WTC11 (cell line): ENCODE data around the gene TTLL9. TPM values are rescaled to one million over a fixed set of nuclear protein-coding genes. Genes with fewer than 3 reads are reported as not detected.

Experiments
- ATAC-seq: fragments of 200-7000 bp; cut with Tn5 transposase; 2 replicates; pipeline ENCODE4 v1.10.0; 2021; ENCODE audit warnings: mild to moderate bottlenecking, moderate library complexity
- CTCF ChIA-PET: fragments of 300-600 bp; sonication (Branson Sonifier 250); formaldehyde crosslinking; loops from one replicate; lab custom pipeline; 2021; ENCODE audit warnings: antibody characterized with exemption; lab: Charles Lee
- POLR2A ChIA-PET: fragments of 350-600 bp; sonication (Branson Sonifier 250); formaldehyde crosslinking; loops from one replicate; lab custom pipeline; 2021; ENCODE audit warnings: antibody characterized with exemption; lab: Charles Lee
- DNase-seq: peaks from one replicate; pipeline ENCODE4 v3.0.0; 2021; ENCODE audit warnings: low spot score
- H3K27ac Mint-ChIP-seq: 2 replicates; pipeline ENCODE4 v1.8.0; 2021; ENCODE audit warnings: mixed read lengths
- H3K27me3 Mint-ChIP-seq: 2 replicates; pipeline ENCODE4 v1.8.0; 2021; ENCODE audit warnings: low read depth, mild to moderate bottlenecking, moderate library complexity, mixed read lengths
- H3K36me3 Mint-ChIP-seq: 2 replicates; pipeline ENCODE4 v1.8.0; 2021; ENCODE audit warnings: mixed read lengths
- H3K4me1 Mint-ChIP-seq: 2 replicates; pipeline ENCODE4 v1.8.0; 2022; ENCODE audit warnings: mixed read lengths
- H3K4me3 Mint-ChIP-seq: 2 replicates; pipeline ENCODE4 v1.8.0; 2021; ENCODE audit warnings: mild to moderate bottlenecking, moderate library complexity, mixed read lengths
- H3K9me3 Mint-ChIP-seq: 2 replicates; pipeline ENCODE4 v1.8.0; 2021; ENCODE audit warnings: mixed read lengths
- CBFB ChIP-seq: sonication (generic); formaldehyde crosslinking; IDR thresholded peaks from 2 replicates; pipeline ENCODE4 v1.8.1; 2022; ENCODE audit warnings: mild to moderate bottlenecking, low read depth, missing genetic modification reagents
- FOXJ3 ChIP-seq: sonication (generic); formaldehyde crosslinking; IDR thresholded peaks from 2 replicates; pipeline ENCODE4 v1.9.0; 2021; ENCODE audit warnings: missing genetic modification reagents, mild to moderate bottlenecking, borderline replicate concordance
- FOXP1 ChIP-seq: sonication (generic); formaldehyde crosslinking; IDR thresholded peaks from 2 replicates; pipeline ENCODE4 v1.8.0; 2022; ENCODE audit warnings: missing genetic modification reagents, mild to moderate bottlenecking, moderate library complexity, borderline replicate concordance
- HMGA2 ChIP-seq: fragments of 250-450 bp; sonication (Bioruptor Pico); IDR thresholded peaks from 2 replicates; pipeline ENCODE4 v1.4.0; 2021; ENCODE audit warnings: mild to moderate bottlenecking, moderate library complexity
- JUN ChIP-seq: sonication (generic); formaldehyde crosslinking; IDR thresholded peaks from 2 replicates; pipeline ENCODE4 v1.8.0; 2023; ENCODE audit warnings: mild to moderate bottlenecking, missing genetic modification reagents
- OVOL2 ChIP-seq: fragments of 250-450 bp; sonication (Bioruptor Pico); IDR thresholded peaks from 2 replicates; pipeline ENCODE4 v1.9.0; 2021; ENCODE audit warnings: mild to moderate bottlenecking, borderline replicate concordance
- PRRX2 ChIP-seq: fragments of 250-450 bp; sonication (Bioruptor Pico); IDR thresholded peaks from 2 replicates; pipeline ENCODE4 v1.8.0; 2021; ENCODE audit warnings: mild to moderate bottlenecking
- RELA ChIP-seq: sonication (generic); formaldehyde crosslinking; IDR thresholded peaks from 2 replicates; pipeline ENCODE4 v1.8.1; 2022; ENCODE audit warnings: missing genetic modification reagents, mild to moderate bottlenecking, borderline replicate concordance
- RORB ChIP-seq: fragments of 250-450 bp; sonication (Bioruptor Pico); IDR thresholded peaks from 2 replicates; pipeline ENCODE4 v1.9.0; 2021; ENCODE audit warnings: mild to moderate bottlenecking
- SP1 ChIP-seq: sonication (generic); formaldehyde crosslinking; conservative IDR thresholded peaks from 2 replicates; pipeline ENCODE4 v1.8.1; 2022; ENCODE audit warnings: missing genetic modification reagents
- TCF7 ChIP-seq: sonication (generic); formaldehyde crosslinking; IDR thresholded peaks from 2 replicates; pipeline ENCODE4 v1.8.0; 2022; ENCODE audit warnings: mild to moderate bottlenecking, low read depth, missing genetic modification reagents, moderate library complexity
- TP53 ChIP-seq: sonication (generic); formaldehyde crosslinking; IDR thresholded peaks from 2 replicates; pipeline ENCODE4 v1.8.1; 2023; ENCODE audit warnings: mild to moderate bottlenecking, missing genetic modification reagents
- ZBTB21 ChIP-seq: sonication (generic); formaldehyde crosslinking; IDR thresholded peaks from 2 replicates; pipeline ENCODE4 v1.8.1; 2023; ENCODE audit warnings: mild to moderate bottlenecking, missing genetic modification reagents, borderline replicate concordance
- ZNF416 ChIP-seq: fragments of 250-450 bp; sonication (Bioruptor Pico); IDR thresholded peaks from 2 replicates; pipeline ENCODE4 v1.9.0; 2021; ENCODE audit warnings: mild to moderate bottlenecking, inconsistent platforms
- ZNF423 ChIP-seq: fragments of 250-450 bp; sonication (Bioruptor Pico); IDR thresholded peaks from 2 replicates; pipeline ENCODE4 v2.1.2; 2022; ENCODE audit warnings: mild to moderate bottlenecking, moderate library complexity
- total RNA-seq: library from RNA; stranded (reverse); gene quantifications from 3 replicates; pipeline ENCODE4 v1.2.3, GENCODE V29; 2021
- TF ChIP-seq, protein P1 (sequence below): sonication (generic); formaldehyde crosslinking; IDR thresholded peaks from 2 replicates; pipeline ENCODE4 v1.8.1; 2023; ENCODE audit warnings: mild to moderate bottlenecking, moderate library complexity, missing genetic modification reagents
- TF ChIP-seq, protein P2 (sequence below): sonication (generic); formaldehyde crosslinking; IDR thresholded peaks from 2 replicates; pipeline ENCODE4 v1.8.0; 2022; ENCODE audit warnings: mild to moderate bottlenecking, missing genetic modification reagents
- TF ChIP-seq, protein P3 (sequence below): sonication (generic); formaldehyde crosslinking; IDR thresholded peaks from 2 replicates; pipeline ENCODE4 v1.8.1; 2023; ENCODE audit warnings: mild to moderate bottlenecking, missing genetic modification reagents, moderate library complexity
- TF ChIP-seq, protein P4 (sequence below): sonication (generic); formaldehyde crosslinking; IDR thresholded peaks from 2 replicates; pipeline ENCODE4 v1.8.0; 2022; ENCODE audit warnings: missing genetic modification reagents
- TF ChIP-seq, protein P5 (sequence below): sonication (generic); formaldehyde crosslinking; IDR thresholded peaks from 2 replicates; pipeline ENCODE4 v1.8.1; 2022; ENCODE audit warnings: mild to moderate bottlenecking, missing genetic modification reagents, moderate library complexity, borderline replicate concordance
- TF ChIP-seq, protein P6 (sequence below): sonication (generic); formaldehyde crosslinking; IDR thresholded peaks from 2 replicates; pipeline ENCODE4 v1.8.0; 2023; ENCODE audit warnings: missing genetic modification reagents, mild to moderate bottlenecking, borderline replicate concordance

The TTLL9 gene
- total RNA-seq, 1 experiment from 2014 or later: not detected

DNA sequence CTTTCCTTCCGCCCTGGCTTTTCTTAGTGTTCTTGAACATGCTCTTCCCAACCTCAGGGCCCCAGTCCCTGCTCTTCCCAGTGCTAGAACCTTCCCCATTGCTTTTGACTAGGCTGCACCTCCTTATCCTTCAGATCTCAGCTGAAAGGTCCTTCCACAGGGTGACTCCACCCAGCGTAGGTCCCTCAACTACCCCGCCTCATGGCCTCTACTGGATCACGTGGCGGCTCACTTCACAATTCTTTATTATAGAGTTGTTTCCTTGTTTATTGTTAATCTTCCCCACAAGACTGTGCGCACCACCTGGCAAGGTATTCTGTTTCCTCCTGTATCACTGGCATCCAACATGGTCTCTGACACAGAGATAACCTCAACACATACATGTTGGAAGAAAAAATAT lies 31.2 kb downstream of the TTLL9 start:
- H3K27me3 Mint-ChIP-seq: no peaks in the 10 kb centered on the region
- DNase-seq (no peak), ATAC-seq (no peak)
- no peaks in the 10 kb centered on the region for H3K36me3 Mint-ChIP-seq
- TF ChIP-seq, protein P1, sequence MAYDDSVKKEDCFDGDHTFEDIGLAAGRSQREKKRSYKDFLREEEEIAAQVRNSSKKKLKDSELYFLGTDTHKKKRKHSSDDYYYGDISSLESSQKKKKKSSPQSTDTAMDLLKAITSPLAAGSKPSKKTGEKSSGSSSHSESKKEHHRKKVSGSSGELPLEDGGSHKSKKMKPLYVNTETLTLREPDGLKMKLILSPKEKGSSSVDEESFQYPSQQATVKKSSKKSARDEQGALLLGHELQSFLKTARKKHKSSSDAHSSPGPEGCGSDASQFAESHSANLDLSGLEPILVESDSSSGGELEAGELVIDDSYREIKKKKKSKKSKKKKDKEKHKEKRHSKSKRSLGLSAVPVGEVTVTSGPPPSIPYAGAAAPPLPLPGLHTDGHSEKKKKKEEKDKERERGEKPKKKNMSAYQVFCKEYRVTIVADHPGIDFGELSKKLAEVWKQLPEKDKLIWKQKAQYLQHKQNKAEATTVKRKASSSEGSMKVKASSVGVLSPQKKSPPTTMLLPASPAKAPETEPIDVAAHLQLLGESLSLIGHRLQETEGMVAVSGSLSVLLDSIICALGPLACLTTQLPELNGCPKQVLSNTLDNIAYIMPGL (CRISPR knock-in tag): no peak
- TF ChIP-seq, protein P2, sequence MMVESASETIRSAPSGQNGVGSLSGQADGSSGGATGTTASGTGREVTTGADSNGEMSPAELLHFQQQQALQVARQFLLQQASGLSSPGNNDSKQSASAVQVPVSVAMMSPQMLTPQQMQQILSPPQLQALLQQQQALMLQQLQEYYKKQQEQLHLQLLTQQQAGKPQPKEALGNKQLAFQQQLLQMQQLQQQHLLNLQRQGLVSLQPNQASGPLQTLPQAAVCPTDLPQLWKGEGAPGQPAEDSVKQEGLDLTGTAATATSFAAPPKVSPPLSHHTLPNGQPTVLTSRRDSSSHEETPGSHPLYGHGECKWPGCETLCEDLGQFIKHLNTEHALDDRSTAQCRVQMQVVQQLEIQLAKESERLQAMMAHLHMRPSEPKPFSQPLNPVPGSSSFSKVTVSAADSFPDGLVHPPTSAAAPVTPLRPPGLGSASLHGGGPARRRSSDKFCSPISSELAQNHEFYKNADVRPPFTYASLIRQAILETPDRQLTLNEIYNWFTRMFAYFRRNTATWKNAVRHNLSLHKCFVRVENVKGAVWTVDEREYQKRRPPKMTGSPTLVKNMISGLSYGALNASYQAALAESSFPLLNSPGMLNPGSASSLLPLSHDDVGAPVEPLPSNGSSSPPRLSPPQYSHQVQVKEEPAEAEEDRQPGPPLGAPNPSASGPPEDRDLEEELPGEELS (CRISPR knock-in tag): no peak
- TF ChIP-seq FOXJ3 (CRISPR knock-in tag) (no peak), TCF7 (CRISPR knock-in tag) (no peak), PRRX2 (CRISPR knock-in tag) (no peak), ZBTB21 (CRISPR knock-in tag) (no peak), JUN (CRISPR knock-in tag) (no peak), SP1 (CRISPR knock-in tag) (no peak), ZNF423 (CRISPR knock-in tag) (no peak), ZNF416 (no peak)
- TF ChIP-seq, protein P3, sequence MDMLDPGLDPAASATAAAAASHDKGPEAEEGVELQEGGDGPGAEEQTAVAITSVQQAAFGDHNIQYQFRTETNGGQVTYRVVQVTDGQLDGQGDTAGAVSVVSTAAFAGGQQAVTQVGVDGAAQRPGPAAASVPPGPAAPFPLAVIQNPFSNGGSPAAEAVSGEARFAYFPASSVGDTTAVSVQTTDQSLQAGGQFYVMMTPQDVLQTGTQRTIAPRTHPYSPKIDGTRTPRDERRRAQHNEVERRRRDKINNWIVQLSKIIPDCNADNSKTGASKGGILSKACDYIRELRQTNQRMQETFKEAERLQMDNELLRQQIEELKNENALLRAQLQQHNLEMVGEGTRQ (CRISPR knock-in tag): no peak
- no peaks in the 10 kb centered on the region for H3K9me3 Mint-ChIP-seq
- H3K27ac Mint-ChIP-seq: no peak overlapping the region
- ChIA-PET CTCF (no interaction called here), POLR2A (no interaction called here)
- no peak overlapping the region for H3K4me3 Mint-ChIP-seq
- peaks cover 14% of the 10 kb centered on the region for H3K4me1 Mint-ChIP-seq

DNA sequence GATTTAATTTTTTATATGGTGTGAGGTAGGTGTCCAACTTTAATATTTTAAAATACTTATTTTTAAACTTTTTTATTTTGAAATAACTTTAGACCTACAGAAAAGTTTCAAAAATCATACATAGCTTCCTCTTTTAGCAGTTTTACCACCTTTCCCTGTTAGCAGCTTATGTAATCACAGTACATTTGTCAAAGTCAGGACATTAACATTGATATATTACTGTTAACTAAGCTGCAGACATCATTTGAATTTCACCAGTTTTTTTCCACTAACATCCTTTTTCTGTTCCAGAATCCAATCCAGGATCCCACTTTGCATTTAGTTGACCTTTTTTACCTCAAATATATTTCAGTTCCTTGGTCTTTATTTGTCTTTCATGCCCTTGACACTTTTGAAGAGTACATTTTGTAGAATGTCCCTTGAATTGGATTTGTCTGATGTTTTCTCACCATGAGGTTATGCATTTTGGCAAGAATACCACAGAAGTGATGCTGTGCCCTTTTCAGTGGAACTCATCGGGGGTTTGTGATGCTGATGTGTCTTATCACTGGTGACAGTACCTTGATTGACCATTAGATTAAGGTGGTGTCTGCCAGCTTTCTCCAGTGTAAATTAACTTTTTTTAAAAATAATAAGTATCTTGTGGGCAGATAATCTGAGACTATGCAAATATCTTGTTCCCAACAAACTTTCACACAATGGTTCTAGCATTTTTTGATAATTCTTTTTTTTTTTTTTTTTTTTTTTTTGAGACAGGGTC lies 33.4 kb downstream of the TTLL9 start:
- Mint-ChIP-seq H3K4me3 (no peak overlapping the region), H3K36me3 (no peaks in the 10 kb centered on the region), H3K27me3 (no peaks in the 10 kb centered on the region), H3K4me1 (peaks cover 8% of the 10 kb centered on the region), H3K27ac (no peak overlapping the region), H3K9me3 (no peaks in the 10 kb centered on the region)
- DNase-seq (no peak), ATAC-seq (no peak)
- ChIA-PET POLR2A (no interaction called here), CTCF (interaction anchor here (0.7 kb wide), 2 partner anchors 57 to 161 kb away, joined by 3 read pairs; no protein-coding TSS in a partner anchor)
- TF ChIP-seq, protein P4, sequence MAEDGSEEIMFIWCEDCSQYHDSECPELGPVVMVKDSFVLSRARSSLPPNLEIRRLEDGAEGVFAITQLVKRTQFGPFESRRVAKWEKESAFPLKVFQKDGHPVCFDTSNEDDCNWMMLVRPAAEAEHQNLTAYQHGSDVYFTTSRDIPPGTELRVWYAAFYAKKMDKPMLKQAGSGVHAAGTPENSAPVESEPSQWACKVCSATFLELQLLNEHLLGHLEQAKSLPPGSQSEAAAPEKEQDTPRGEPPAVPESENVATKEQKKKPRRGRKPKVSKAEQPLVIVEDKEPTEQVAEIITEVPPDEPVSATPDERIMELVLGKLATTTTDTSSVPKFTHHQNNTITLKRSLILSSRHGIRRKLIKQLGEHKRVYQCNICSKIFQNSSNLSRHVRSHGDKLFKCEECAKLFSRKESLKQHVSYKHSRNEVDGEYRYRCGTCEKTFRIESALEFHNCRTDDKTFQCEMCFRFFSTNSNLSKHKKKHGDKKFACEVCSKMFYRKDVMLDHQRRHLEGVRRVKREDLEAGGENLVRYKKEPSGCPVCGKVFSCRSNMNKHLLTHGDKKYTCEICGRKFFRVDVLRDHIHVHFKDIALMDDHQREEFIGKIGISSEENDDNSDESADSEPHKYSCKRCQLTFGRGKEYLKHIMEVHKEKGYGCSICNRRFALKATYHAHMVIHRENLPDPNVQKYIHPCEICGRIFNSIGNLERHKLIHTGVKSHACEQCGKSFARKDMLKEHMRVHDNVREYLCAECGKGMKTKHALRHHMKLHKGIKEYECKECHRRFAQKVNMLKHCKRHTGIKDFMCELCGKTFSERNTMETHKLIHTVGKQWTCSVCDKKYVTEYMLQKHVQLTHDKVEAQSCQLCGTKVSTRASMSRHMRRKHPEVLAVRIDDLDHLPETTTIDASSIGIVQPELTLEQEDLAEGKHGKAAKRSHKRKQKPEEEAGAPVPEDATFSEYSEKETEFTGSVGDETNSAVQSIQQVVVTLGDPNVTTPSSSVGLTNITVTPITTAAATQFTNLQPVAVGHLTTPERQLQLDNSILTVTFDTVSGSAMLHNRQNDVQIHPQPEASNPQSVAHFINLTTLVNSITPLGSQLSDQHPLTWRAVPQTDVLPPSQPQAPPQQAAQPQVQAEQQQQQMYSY (CRISPR knock-in tag): no peak
- TF ChIP-seq OVOL2 (no peak), HMGA2 (no peak), FOXP1 (CRISPR knock-in tag) (no peak), ZNF423 (CRISPR knock-in tag) (no peak), RORB (CRISPR knock-in tag) (no peak), CBFB (CRISPR knock-in tag) (no peak), JUN (CRISPR knock-in tag) (no peak), TCF7 (CRISPR knock-in tag) (no peak), RELA (CRISPR knock-in tag) (no peak), TP53 (CRISPR knock-in tag) (no peak)
- TF ChIP-seq, protein P5, sequence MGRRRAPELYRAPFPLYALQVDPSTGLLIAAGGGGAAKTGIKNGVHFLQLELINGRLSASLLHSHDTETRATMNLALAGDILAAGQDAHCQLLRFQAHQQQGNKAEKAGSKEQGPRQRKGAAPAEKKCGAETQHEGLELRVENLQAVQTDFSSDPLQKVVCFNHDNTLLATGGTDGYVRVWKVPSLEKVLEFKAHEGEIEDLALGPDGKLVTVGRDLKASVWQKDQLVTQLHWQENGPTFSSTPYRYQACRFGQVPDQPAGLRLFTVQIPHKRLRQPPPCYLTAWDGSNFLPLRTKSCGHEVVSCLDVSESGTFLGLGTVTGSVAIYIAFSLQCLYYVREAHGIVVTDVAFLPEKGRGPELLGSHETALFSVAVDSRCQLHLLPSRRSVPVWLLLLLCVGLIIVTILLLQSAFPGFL (CRISPR knock-in tag): no peak
- TF ChIP-seq, protein P6, sequence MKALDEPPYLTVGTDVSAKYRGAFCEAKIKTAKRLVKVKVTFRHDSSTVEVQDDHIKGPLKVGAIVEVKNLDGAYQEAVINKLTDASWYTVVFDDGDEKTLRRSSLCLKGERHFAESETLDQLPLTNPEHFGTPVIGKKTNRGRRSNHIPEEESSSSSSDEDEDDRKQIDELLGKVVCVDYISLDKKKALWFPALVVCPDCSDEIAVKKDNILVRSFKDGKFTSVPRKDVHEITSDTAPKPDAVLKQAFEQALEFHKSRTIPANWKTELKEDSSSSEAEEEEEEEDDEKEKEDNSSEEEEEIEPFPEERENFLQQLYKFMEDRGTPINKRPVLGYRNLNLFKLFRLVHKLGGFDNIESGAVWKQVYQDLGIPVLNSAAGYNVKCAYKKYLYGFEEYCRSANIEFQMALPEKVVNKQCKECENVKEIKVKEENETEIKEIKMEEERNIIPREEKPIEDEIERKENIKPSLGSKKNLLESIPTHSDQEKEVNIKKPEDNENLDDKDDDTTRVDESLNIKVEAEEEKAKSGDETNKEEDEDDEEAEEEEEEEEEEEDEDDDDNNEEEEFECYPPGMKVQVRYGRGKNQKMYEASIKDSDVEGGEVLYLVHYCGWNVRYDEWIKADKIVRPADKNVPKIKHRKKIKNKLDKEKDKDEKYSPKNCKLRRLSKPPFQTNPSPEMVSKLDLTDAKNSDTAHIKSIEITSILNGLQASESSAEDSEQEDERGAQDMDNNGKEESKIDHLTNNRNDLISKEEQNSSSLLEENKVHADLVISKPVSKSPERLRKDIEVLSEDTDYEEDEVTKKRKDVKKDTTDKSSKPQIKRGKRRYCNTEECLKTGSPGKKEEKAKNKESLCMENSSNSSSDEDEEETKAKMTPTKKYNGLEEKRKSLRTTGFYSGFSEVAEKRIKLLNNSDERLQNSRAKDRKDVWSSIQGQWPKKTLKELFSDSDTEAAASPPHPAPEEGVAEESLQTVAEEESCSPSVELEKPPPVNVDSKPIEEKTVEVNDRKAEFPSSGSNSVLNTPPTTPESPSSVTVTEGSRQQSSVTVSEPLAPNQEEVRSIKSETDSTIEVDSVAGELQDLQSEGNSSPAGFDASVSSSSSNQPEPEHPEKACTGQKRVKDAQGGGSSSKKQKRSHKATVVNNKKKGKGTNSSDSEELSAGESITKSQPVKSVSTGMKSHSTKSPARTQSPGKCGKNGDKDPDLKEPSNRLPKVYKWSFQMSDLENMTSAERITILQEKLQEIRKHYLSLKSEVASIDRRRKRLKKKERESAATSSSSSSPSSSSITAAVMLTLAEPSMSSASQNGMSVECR (CRISPR knock-in tag): no peak
